Uterus (tissue), 2 donors: ENCODE measurements around the gene GALNT14.
"Not testable (repeated sequence)": the region's sequence is repeated elsewhere in the genome, so short reads cannot be mapped to it uniquely, and the experiment has no call there.

ENCODE experiments used
- CTCF ChIP-seq, 4 experiments: fragments of 200-600 bp in 2 of 4; fragments of 450-650 bp in 2 of 4; sonication (generic) in 2 of 4; IDR thresholded peaks; one replicate each; pipeline ENCODE4 v1.5.1; 2016 to 2019; ENCODE audit warnings: antibody characterized with exemption in 4 of 4, mild to moderate bottlenecking in 2 of 4, moderate library complexity in 1 of 4
- POLR2A ChIP-seq, 2 donors: fragments of 450-650 bp; IDR thresholded peaks; one replicate each; pipeline ENCODE4 v1.6.1; 2016; ENCODE audit warnings: antibody characterized with exemption in 2 of 2, mild to moderate bottlenecking in 1 of 2, moderate library complexity in 1 of 2

DNA sequence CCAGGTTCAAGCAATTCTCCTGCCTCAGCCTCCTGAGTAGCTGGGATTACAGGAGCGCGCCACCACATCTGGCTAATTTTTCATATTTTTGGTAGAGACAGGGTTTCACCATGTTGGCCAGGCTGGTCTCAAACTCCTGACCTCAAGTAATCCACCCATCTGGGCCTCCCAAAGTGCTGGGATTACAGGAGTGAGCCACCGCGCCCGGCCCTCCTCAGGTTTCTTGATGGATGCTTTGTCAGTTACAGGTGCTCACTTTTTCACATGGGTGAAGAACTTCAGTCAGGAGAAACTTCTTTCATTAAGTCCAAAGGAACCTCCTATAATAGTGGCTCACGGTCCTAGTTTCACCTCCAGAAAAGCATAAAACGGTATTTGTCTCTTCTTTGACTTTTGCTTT, 45.7 kb upstream of the GALNT14 start:
- not testable (repeated sequence) for TF ChIP-seq CTCF, POLR2A (IDR thresholded peaks at IDR 0.05)
